ENCODE measurements around the gene NCK2. TPM values are rescaled to one million over a fixed set of nuclear protein-coding genes. Genes with fewer than 3 reads are reported as not detected.

Gene NCK2
- total and polyA plus RNA-seq, 2 of the 13 experiments (the other 11 are each of a cell fraction or from before 2014, with no cell fraction given), result 14.8 to 23.5 TPM

DNA sequence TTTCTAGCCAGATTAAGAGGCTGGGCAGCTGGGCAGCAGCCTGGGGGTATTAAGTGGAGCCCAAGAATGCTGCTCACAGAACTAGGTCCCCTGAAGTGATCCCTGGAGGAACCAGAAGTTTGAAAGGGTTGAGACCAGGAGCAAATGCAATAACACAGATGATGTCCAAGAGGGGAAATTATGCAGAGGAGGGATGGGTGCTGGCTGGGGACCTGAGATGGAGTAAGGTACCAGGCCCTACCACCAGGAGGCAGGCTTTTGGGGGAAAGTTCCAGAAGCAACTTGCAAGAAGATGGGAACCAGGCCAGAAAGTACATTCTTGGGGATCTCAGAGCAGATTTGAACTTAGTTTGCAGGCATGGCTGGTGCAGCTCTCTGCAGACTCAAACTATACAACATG lies 175.1 kb downstream of the NCK2 start (continued):
- TF ChIP-seq ZHX1 (CRISPR knock-in tag; IDR thresholded peaks at IDR 0.05; ENCODE audit: low read depth), result peak; percentile 15; the same call in 1 of the 2 replicates
- TF ChIP-seq KDM2A (CRISPR knock-in tag; IDR thresholded peaks at IDR 0.05; ENCODE audit: borderline replicate concordance, low read depth), result no peak
- no peak for TF ChIP-seq MLLT10 (CRISPR knock-in tag; IDR thresholded peaks at IDR 0.05)
- no peak for TF ChIP-seq GPN1 (CRISPR knock-in tag; IDR thresholded peaks at IDR 0.05; ENCODE audit: borderline replicate concordance)
- TF ChIP-seq, protein P1, sequence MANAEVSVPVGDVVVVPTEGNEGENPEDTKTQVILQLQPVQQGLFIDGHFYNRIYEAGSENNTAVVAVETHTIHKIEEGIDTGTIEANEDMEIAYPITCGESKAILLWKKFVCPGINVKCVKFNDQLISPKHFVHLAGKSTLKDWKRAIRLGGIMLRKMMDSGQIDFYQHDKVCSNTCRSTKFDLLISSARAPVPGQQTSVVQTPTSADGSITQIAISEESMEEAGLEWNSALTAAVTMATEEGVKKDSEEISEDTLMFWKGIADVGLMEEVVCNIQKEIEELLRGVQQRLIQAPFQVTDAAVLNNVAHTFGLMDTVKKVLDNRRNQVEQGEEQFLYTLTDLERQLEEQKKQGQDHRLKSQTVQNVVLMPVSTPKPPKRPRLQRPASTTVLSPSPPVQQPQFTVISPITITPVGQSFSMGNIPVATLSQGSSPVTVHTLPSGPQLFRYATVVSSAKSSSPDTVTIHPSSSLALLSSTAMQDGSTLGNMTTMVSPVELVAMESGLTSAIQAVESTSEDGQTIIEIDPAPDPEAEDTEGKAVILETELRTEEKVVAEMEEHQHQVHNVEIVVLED (CRISPR knock-in tag; IDR thresholded peaks at IDR 0.05; ENCODE audit: borderline replicate concordance), result 0 out of 2 replicates have a peak, but pooled peaks have one; percentile 4
- TF ChIP-seq KLF11 (CRISPR knock-in tag; IDR thresholded peaks at IDR 0.05), result no peak
- no peak for TF ChIP-seq GLI4 (CRISPR knock-in tag; IDR thresholded peaks at IDR 0.05; ENCODE audit: borderline replicate concordance)
- TF ChIP-seq, protein P2, sequence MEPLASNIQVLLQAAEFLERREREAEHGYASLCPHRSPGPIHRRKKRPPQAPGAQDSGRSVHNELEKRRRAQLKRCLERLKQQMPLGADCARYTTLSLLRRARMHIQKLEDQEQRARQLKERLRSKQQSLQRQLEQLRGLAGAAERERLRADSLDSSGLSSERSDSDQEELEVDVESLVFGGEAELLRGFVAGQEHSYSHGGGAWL (CRISPR knock-in tag; IDR thresholded peaks at IDR 0.05), result peak; percentile 18; the same call in 1 of the 2 replicates
- TF ChIP-seq POLR2G (IDR thresholded peaks at IDR 0.05; ENCODE audit: low read depth, low read length), result 0 out of 2 replicates have a peak, but pooled peaks have one; percentile 5
- peak; percentile 56 for TF ChIP-seq MED8 (CRISPR knock-in tag; IDR thresholded peaks at IDR 0.05; ENCODE audit: insufficient replicate concordance)
- no peak for TF ChIP-seq ZEB1 (IDR thresholded peaks at IDR 0.05; ENCODE audit: insufficient replicate concordance, low read depth)
- TF ChIP-seq THAP8 (CRISPR knock-in tag; IDR thresholded peaks at IDR 0.05; ENCODE audit: borderline replicate concordance), result no peak
- 0 out of 2 replicates have a peak, but pooled peaks have one; percentile 8 for TF ChIP-seq KDM4B (CRISPR knock-in tag; IDR thresholded peaks at IDR 0.05)
- TF ChIP-seq SNAPC4 (CRISPR knock-in tag; IDR thresholded peaks at IDR 0.05), result 0 out of 2 replicates have a peak, but pooled peaks have one; percentile 63
- TF ChIP-seq RFXAP (CRISPR knock-in tag; IDR thresholded peaks at IDR 0.05; ENCODE audit: borderline replicate concordance), result 0 out of 2 replicates have a peak, but pooled peaks have one; percentile 13

Data from HepG2 (cell line).